Tibial artery (tissue), 4 donors: ENCODE measurements around the gene SLC10A6.

Experiments used
- DNase-seq, 2 donors: peaks; one replicate each; pipeline ENCODE4 v3.0.0-alpha.2; 2019
- H3K27ac ChIP-seq, 2 donors: fragments of 200-600 bp; sonication (generic) in 1 of 2; 1 replicate in 1 of 2; 2 replicates in 1 of 2; pipeline ENCODE4 v1.5.1; 2018 to 2019; ENCODE audit warnings: mild to moderate bottlenecking in 1 of 2
- H3K27me3 ChIP-seq, 2 donors: fragments of 200-600 bp; sonication (generic) in 1 of 2; one replicate each; pipeline versions ENCODE4 v1.5.1 to v1.6.0; 2016 to 2019
- H3K36me3 ChIP-seq, 3 donors: fragments of 200-600 bp; sonication (generic) in 2 of 3; one replicate each; pipeline ENCODE4 v1.5.1; 2016 to 2019; ENCODE audit warnings: mild to moderate bottlenecking in 2 of 3
- H3K4me1 ChIP-seq, 4 donors: fragments of 200-600 bp; sonication (generic) in 2 of 4; 1 replicate in 3 of 4; 2 replicates in 1 of 4; pipeline ENCODE4 v1.5.1; 2016 to 2019
- H3K4me3 ChIP-seq, 2 donors: fragments of 200-600 bp; sonication (generic) in 1 of 2; 1 replicate in 1 of 2; 2 replicates in 1 of 2; pipeline ENCODE4 v1.5.1; 2018 to 2019; ENCODE audit warnings: mild to moderate bottlenecking in 2 of 2
- H3K9me3 ChIP-seq, 3 donors: fragments of 200-600 bp; sonication (generic) in 1 of 3; one replicate each; pipeline ENCODE4 v1.5.1; 2016 to 2019
- intact Hi-C: fragments of 100-400 bp; cut with DNase I; formaldehyde crosslinking; loops from one replicate; pipeline ENCODE4 v1.15.0; 2023; ENCODE audit warnings: low total_unique reads
- TF ChIP-seq, protein P1 (sequence below), 2 experiments: fragments of 200-600 bp in 1 of 2; fragments of 450-650 bp in 1 of 2; IDR thresholded peaks; one replicate each; pipeline ENCODE4 v1.5.1; 2017 to 2019; ENCODE audit warnings: antibody characterized with exemption in 2 of 2, mild to moderate bottlenecking in 1 of 2, moderate library complexity in 1 of 2

Gene SLC10A6

DNA sequence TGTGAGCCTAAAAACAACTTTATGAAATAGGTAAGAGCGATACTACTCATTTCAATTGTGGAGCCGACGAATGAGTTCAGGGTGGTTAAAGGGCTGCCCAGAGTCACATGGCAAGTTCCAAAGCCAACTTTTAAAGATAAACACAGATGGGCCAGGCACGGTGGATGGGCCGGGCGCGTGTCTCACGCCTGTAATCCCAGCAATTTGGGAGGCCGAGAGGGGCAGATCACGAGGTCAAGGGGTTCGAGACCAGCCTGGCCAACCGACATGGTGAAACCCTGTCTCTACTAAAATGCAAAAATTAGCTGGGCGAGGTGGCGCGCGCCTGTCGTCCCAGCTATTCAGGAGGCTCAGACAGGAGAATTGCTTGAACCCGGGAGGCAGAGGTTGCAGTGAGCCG, 44.0 kb upstream of the SLC10A6 start:
- intact Hi-C loops: loop anchor here (2.0 kb wide), 1 partner anchor 396 kb away; no protein-coding TSS in a partner anchor
- H3K4me1 ChIP-seq: peaks cover 0 to 17% (median 3%) of the 10 kb centered on the region in 4 donors
- H3K27ac ChIP-seq: no peak overlapping the region
- H3K9me3 ChIP-seq: no peaks in the 10 kb centered on the region
- no peaks in the 10 kb centered on the region for H3K27me3 ChIP-seq
- H3K36me3 ChIP-seq: no peaks in the 10 kb centered on the region
- TF ChIP-seq, protein P1, sequence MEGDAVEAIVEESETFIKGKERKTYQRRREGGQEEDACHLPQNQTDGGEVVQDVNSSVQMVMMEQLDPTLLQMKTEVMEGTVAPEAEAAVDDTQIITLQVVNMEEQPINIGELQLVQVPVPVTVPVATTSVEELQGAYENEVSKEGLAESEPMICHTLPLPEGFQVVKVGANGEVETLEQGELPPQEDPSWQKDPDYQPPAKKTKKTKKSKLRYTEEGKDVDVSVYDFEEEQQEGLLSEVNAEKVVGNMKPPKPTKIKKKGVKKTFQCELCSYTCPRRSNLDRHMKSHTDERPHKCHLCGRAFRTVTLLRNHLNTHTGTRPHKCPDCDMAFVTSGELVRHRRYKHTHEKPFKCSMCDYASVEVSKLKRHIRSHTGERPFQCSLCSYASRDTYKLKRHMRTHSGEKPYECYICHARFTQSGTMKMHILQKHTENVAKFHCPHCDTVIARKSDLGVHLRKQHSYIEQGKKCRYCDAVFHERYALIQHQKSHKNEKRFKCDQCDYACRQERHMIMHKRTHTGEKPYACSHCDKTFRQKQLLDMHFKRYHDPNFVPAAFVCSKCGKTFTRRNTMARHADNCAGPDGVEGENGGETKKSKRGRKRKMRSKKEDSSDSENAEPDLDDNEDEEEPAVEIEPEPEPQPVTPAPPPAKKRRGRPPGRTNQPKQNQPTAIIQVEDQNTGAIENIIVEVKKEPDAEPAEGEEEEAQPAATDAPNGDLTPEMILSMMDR (IDR thresholded peaks at IDR 0.05): no peak
- no peak for DNase-seq
- no peak overlapping the region for H3K4me3 ChIP-seq

DNA sequence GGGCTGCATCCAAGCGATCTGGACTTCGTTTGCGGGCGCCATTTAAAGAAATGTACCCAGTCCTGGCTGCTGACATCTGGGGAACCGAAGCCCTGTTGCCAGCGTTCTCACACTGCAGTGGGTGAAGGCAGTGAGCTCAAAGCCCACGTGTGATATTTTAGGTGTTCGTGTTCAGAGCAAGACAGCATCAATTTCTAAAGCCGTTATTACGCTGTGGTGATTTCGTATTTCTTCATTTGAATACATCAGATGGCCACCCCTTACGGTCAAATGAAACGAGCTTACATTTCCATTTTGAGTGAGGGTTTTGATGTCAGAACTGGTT, 43.4 kb upstream of the SLC10A6 start:
- DNase-seq: no peak
- intact Hi-C loops: loop anchor here (2.0 kb wide), 1 partner anchor 396 kb away; no protein-coding TSS in a partner anchor
- H3K27me3 ChIP-seq: no peaks in the 10 kb centered on the region
- H3K36me3 ChIP-seq: no peaks in the 10 kb centered on the region
- peaks cover 0 to 17% (median 3%) of the 10 kb centered on the region in 4 donors for H3K4me1 ChIP-seq
- H3K27ac ChIP-seq: peak overlapping the region; percentile 43 to 47
- H3K9me3 ChIP-seq: no peaks in the 10 kb centered on the region
- H3K4me3 ChIP-seq: peak overlapping the region; percentile 55 to 63
- TF ChIP-seq, protein P1 (IDR thresholded peaks at IDR 0.05): no peak

DNA sequence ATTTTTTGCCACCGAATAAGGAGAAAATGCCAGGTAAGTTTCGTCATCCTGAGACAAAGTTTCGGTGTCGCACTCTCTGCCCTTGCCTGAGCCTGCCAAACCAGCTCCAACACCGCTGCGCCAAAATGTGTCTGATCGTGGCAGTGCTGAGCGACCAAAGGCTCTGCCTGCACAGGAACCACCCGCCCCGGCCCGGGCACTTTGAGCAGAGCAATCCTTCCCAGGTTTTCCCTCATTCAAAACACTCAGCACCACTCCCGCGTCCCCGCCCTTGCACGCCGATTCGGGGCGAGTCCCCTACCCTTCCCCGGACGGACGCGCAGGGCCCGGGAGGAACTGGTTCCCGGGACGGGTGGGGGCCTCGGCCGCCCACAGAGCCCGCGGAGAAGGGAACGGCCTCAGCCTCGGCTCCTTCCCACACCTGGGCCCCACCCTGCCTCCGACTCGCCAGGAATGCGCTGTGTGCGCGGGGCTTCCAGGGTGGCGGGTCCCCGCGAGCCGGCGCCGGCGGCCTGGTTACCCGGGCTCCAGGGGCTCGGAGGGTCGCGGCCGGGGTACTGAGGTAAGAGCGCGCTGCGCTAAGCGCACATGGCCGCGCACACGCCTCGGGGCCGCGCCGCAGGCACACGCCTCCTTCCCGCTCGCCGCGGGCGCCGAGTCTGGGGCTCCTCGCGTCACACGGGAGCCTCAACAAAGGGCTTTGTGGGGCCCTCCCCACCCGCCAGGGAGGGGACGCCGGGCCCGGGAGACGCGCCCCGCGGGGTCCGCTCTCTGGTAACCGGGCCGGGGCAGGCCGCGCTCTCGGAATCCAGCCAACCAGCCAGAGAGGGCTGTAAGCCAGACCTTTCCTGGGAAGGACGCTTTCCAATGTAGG, 42.8 kb upstream of the SLC10A6 start, which contains the start of gene C4orf36:
Gene C4orf36 (minus strand): TSS at position 661 of the 874 bp plus-strand sequence. CDS start 902 bp downstream, outside the sequence.
- H3K27me3 ChIP-seq: no peaks in the 10 kb centered on the region
- peak within 1 kb of the TSS; percentile 55 to 63 for H3K4me3 ChIP-seq
- intact Hi-C loops: loop anchor here (2.0 kb wide), 1 partner anchor 395 kb away; no protein-coding TSS in a partner anchor
- no peaks in the 10 kb centered on the region for H3K36me3 ChIP-seq
- no peaks in the 10 kb centered on the region for H3K9me3 ChIP-seq
- peak; percentile 37 to 72 for DNase-seq
- peaks cover 0 to 17% (median 3%) of the 10 kb centered on the region in 4 donors for H3K4me1 ChIP-seq
- TF ChIP-seq, protein P1 (IDR thresholded peaks at IDR 0.05): no peak
- H3K27ac ChIP-seq: peak within 1 kb of the TSS; percentile 43 to 47

DNA sequence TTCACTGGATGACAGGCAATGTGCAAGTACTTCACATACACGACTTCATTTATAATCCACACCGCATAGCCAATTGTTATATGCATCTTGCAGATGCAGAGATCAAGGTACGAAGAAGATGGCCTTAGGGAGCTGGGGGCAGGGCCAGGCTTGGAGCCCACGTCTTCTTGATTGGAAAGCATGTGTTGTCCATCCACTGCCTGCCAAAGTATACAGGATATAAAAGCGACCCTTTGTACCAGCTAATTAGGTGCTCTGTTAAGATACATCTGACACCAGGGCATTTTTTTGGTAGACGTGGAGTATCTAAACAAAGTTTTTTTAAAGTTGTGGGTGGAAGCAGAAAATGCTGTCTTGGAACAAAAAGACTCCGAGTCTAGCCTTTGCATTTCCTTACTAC, 41.6 kb upstream of the SLC10A6 start:
- no peak for DNase-seq
- no peaks in the 10 kb centered on the region for H3K36me3 ChIP-seq
- H3K4me1 ChIP-seq: peaks cover 0 to 17% (median 3%) of the 10 kb centered on the region in 4 donors
- no peaks in the 10 kb centered on the region for H3K9me3 ChIP-seq
- H3K27me3 ChIP-seq: no peaks in the 10 kb centered on the region
- H3K27ac ChIP-seq: no peak overlapping the region
- H3K4me3 ChIP-seq: no peak overlapping the region
- TF ChIP-seq, protein P1 (IDR thresholded peaks at IDR 0.05): no peak
- intact Hi-C loops: no loop called here

DNA sequence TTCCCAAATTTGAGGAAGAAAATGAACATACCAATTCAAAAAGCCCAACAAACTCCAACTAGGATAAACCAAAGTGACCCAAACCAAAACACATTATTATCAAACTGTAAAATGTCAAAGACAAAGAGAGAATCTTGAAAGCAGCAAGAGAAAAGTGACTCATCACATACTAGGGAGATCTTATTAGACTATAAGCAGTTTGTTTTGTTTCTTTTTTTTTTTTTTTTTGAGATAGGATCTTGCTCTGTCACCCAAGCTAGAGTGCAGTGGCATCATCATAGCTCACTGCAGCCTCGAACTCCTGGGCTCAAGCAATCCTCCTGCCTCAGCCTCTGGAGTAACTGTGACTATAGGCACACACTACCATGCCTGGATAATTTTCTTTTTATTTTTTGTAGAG, 30.5 kb upstream of the SLC10A6 start:
- Histone ChIP-seq H3K36me3 (no peaks in the 10 kb centered on the region), H3K4me3 (no peak overlapping the region), H3K27me3 (no peaks in the 10 kb centered on the region), H3K9me3 (peaks cover 0 to 17% (median 12%) of the 10 kb centered on the region in 3 donors), H3K27ac (no peak overlapping the region), H3K4me1 (no peaks in the 10 kb centered on the region)
- no peak for DNase-seq
- intact Hi-C loops: no loop called here
- TF ChIP-seq, protein P1 (IDR thresholded peaks at IDR 0.05): no peak
